A549 (cell line): ENCODE measurements around the gene CHURC1. TPM values are rescaled to one million over a fixed set of nuclear protein-coding genes. Genes with fewer than 3 reads are reported as not detected.

Source experiments
- ATAC-seq, 2 experiments: fragments of 200-7000 bp in 1 of 2; fragments of >200 bp in 1 of 2; cut with Nextera tagmentation in 1 of 2; cut with Tn5 transposase in 1 of 2; 3 replicates each; pipeline versions ENCODE4 v1.8.0 to v1.9.1; 2018 to 2020; ENCODE audit warnings: mild to moderate bottlenecking in 1 of 2, moderate library complexity in 1 of 2
- CTCF ChIA-PET: fragments of 300-600 bp; sonication (Branson Sonifier 250); formaldehyde crosslinking; extraction: SDS; loops from one replicate; lab custom pipeline; 2021; ENCODE audit warnings: antibody characterized with exemption, inconsistent platforms; lab: Yijun Ruan, JAX
- POLR2A ChIA-PET: fragments of 350-600 bp; formaldehyde crosslinking; extraction: SDS; loops from one replicate; lab custom pipeline; 2021; ENCODE audit warnings: antibody characterized with exemption, inconsistent platforms; lab: Yijun Ruan, JAX
- DNase-seq, 2 experiments: peaks; one replicate each; pipeline versions ENCODE4 v3.0.0 to v3.0.0-alpha.2; 2011 to 2016; ENCODE audit warnings: low read depth in 1 of 2, low spot score in 1 of 2
- FAIRE-seq: peaks from 2 replicates; lab custom pipeline; 2011; peaks lifted over from hg19 to GRCh38; lab: Jason Lieb, UNC
- H3K27ac ChIP-seq, 2 experiments: fragments of >200 bp; sonication (Bioruptor Twin); formaldehyde crosslinking; 3 replicates each; pipeline ENCODE4 v1.5.1; 2016 to 2017
- H3K4me1 ChIP-seq: fragments of >200 bp; sonication (Bioruptor Twin); formaldehyde crosslinking; 3 replicates; pipeline ENCODE4 v1.6.1; 2016
- H3K4me2 ChIP-seq: fragments of >200 bp; sonication (Bioruptor Twin); formaldehyde crosslinking; 3 replicates; pipeline ENCODE4 v1.6.1; 2016
- H3K4me3 ChIP-seq: fragments of >200 bp; sonication (Bioruptor Twin); formaldehyde crosslinking; 3 replicates; pipeline ENCODE4 v1.5.1; 2016
- H3K9me3 ChIP-seq: fragments of >200 bp; sonication (Bioruptor Twin); formaldehyde crosslinking; 3 replicates; pipeline ENCODE4 v1.6.1; 2016
- CHD4 ChIP-seq: fragments of 200-600 bp; sonication (generic); IDR thresholded peaks from 2 replicates; pipeline ENCODE4 v1.6.1; 2016; ENCODE audit warnings: antibody characterized with exemption, mild to moderate bottlenecking, borderline replicate concordance
- E2F6 ChIP-seq: IDR thresholded peaks from 2 replicates; pipeline ENCODE4 v1.6.1; 2012; ENCODE audit warnings: low read depth, borderline replicate concordance
- EHF ChIP-seq: fragments of 250-450 bp; sonication (Bioruptor Pico); IDR thresholded peaks from 2 replicates; pipeline ENCODE4 v1.5.0; 2020; ENCODE audit warnings: mild to moderate bottlenecking
- EHMT2 ChIP-seq: fragments of 200-600 bp; sonication (generic); IDR thresholded peaks from 2 replicates; pipeline ENCODE4 v1.6.1; 2016; ENCODE audit warnings: antibody characterized with exemption, low read depth, mild to moderate bottlenecking, moderate library complexity
- ELK1 ChIP-seq: fragments of 150-350 bp; IDR thresholded peaks from 2 replicates; pipeline ENCODE4 v1.6.1; 2014; ENCODE audit warnings: low read depth, mild to moderate bottlenecking, low read length
- FOSB ChIP-seq: fragments of 250-450 bp; sonication (Bioruptor Pico); IDR thresholded peaks from 2 replicates; pipeline ENCODE4 v1.5.0; 2020; ENCODE audit warnings: mild to moderate bottlenecking, moderate library complexity
- HES2 ChIP-seq: fragments of >200 bp; sonication (Bioruptor Twin); formaldehyde crosslinking; IDR thresholded peaks from 2 replicates; pipeline ENCODE4 v1.6.1; 2016
- HMGXB4 ChIP-seq: fragments of 250-450 bp; sonication (Bioruptor Pico); IDR thresholded peaks from 2 replicates; pipeline ENCODE4 v1.5.0; 2021; ENCODE audit warnings: mild to moderate bottlenecking, moderate library complexity, borderline replicate concordance
- HOXB13 ChIP-seq: fragments of 250-450 bp; sonication (Bioruptor Pico); IDR thresholded peaks from 2 replicates; pipeline ENCODE4 v1.5.0; 2020; ENCODE audit warnings: low read depth, mild to moderate bottlenecking, moderate library complexity
- HOXB5 ChIP-seq: fragments of 250-450 bp; sonication (Bioruptor Pico); IDR thresholded peaks from 2 replicates; pipeline ENCODE4 v1.5.0; 2020; ENCODE audit warnings: mild to moderate bottlenecking, moderate library complexity
- KDM1A ChIP-seq: fragments of 200-600 bp; sonication (generic); IDR thresholded peaks from 2 replicates; pipeline ENCODE4 v1.6.1; 2016; ENCODE audit warnings: low read depth, mild to moderate bottlenecking
- KDM5A ChIP-seq: fragments of 200-600 bp; sonication (generic); IDR thresholded peaks from 2 replicates; pipeline ENCODE4 v1.6.1; 2016; ENCODE audit warnings: antibody characterized with exemption, mild to moderate bottlenecking
- MAFK ChIP-seq: fragments of 450-650 bp; IDR thresholded peaks from 2 replicates; pipeline ENCODE4 v1.6.1; 2014; ENCODE audit not compliant: partially characterized antibody
- MYC ChIP-seq: IDR thresholded peaks from 2 replicates; pipeline ENCODE4 v1.6.1; 2012; ENCODE audit warnings: mild to moderate bottlenecking, inconsistent platforms, low read length, improper control_type of control experiment, borderline replicate concordance
- NPAS2 ChIP-seq: fragments of 250-450 bp; sonication (Bioruptor Pico); IDR thresholded peaks from 2 replicates; pipeline ENCODE4 v1.8.0; 2022; ENCODE audit warnings: mild to moderate bottlenecking, moderate library complexity, borderline replicate concordance
- NR3C1 ChIP-seq: fragments of >200 bp; sonication (Bioruptor Twin); formaldehyde crosslinking; IDR thresholded peaks from 3 replicates; pipeline ENCODE4 v1.6.1; 2017
- RAD21 ChIP-seq, 2 experiments: fragments of >200 bp in 1 of 2; sonication (Bioruptor Twin) in 1 of 2; formaldehyde crosslinking in 1 of 2; IDR thresholded peaks in 1 of 2; conservative IDR thresholded peaks in 1 of 2; 2 replicates in 1 of 2; 3 replicates in 1 of 2; pipeline ENCODE4 v1.6.1; 2012 to 2018; ENCODE audit warnings: inconsistent platforms in 1 of 2
- ZC3H11A ChIP-seq: fragments of 450-650 bp; IDR thresholded peaks from 2 replicates; pipeline ENCODE4 v1.6.1; 2014; ENCODE audit warnings: antibody characterized with exemption, mild to moderate bottlenecking
- WGBS: methylation state at CpG from one replicate; pipeline ENCODE4 v1.1.6; 2017; ENCODE audit errors: missing lambda C conversion rate; 5-methylcytosine and 5-hydroxymethylcytosine counted together
- polyA plus RNA-seq, 4 experiments: library from polyadenylated mRNA; depleted of rRNA in 3 of 4; stranded (reverse); fragments of >200 nt; fragmentation: RNase III in 1 of 4; extraction: RNeasy Plus Mini Kit Qiagen cat#74134 plus additional on column Dnase treatment in 1 of 4; gene quantifications; 2 replicates in 3 of 4; 3 replicates in 1 of 4; pipeline ENCODE4 v1.2.3, GENCODE V29; 2011 to 2017

Gene CHURC1
- polyA plus RNA-seq, 2 of the 4 experiments (the other 2 are of a cell fraction) = 151 to 153 TPM

GRCh38 chr14:64943556-64943955 is 29.3 kb downstream of the CHURC1 start:
- no peak overlapping the region for H3K4me3 ChIP-seq
- H3K9me3 ChIP-seq = no peaks in the 10 kb centered on the region
- peaks cover 57% of the 10 kb centered on the region for H3K4me1 ChIP-seq
- TF ChIP-seq KDM1A (no peak), ELK1 (no peak), CHD4 (no peak)
- TF ChIP-seq, all 56 proteins: peak for 0
- 89% methylated on average over 6 of the region's 6 CpGs for WGBS
- no peak for ATAC-seq
- DNase-seq = no peak
- ChIA-PET CTCF (interaction anchor here (0.6 to 1.0 kb wide), 2 partner anchors 13 to 562 kb away, joined by 3 read pairs; no protein-coding TSS in a partner anchor), POLR2A (no interaction called here)
- FAIRE-seq = no peak
- Histone ChIP-seq H3K4me2 (peak overlapping the region; percentile 79), H3K27ac (peak overlapping the region; percentile 90 to 92)

- no peak for FAIRE-seq
- DNase-seq = no peak
- ATAC-seq = no peak
- no peak overlapping the region for H3K4me3 ChIP-seq
- WGBS = 97% methylated on average over 2 of the region's 2 CpGs
- ChIA-PET POLR2A (interaction anchor here (1.0 kb wide), 1 partner anchor 8 kb away, joined by 3 read pairs; no protein-coding TSS in a partner anchor), CTCF (interaction anchor here (0.6 to 1.0 kb wide), 3 partner anchors 12 to 561 kb away, joined by 3 read pairs; no protein-coding TSS in a partner anchor)
- no peaks in the 10 kb centered on the region for H3K9me3 ChIP-seq
- H3K27ac ChIP-seq = peak overlapping the region; percentile 90 to 92
- H3K4me2 ChIP-seq = no peak overlapping the region
- TF ChIP-seq EHMT2 = no peak
- no peak for TF ChIP-seq MAFK
- no peak for TF ChIP-seq KDM5A
- TF ChIP-seq, all 56 proteins: peak for 0
- peaks cover 53% of the 10 kb centered on the region for H3K4me1 ChIP-seq
Measured at GRCh38 chr14:64944041-64944440, 29.8 kb downstream of the CHURC1 start.

GRCh38 chr14:64944861-64945260 is 30.6 kb downstream of the CHURC1 start:
- Histone ChIP-seq H3K9me3 (no peaks in the 10 kb centered on the region), H3K27ac (peak overlapping the region in 1 of 2 experiments; percentile 92; a peak in 3 of 6 replicates), H3K4me2 (no peak overlapping the region)
- FAIRE-seq (no peak), DNase-seq (no peak), ATAC-seq (no peak)
- WGBS = 91% methylated on average over 4 of the region's 4 CpGs
- POLR2A ChIA-PET = interaction anchor here (1.0 kb wide), 1 partner anchor 8 kb away, joined by 3 read pairs; no protein-coding TSS in a partner anchor
- TF ChIP-seq NPAS2 (CRISPR knock-in tag) (no peak), CHD4 (no peak), HMGXB4 (CRISPR knock-in tag) (no peak), KDM5A (no peak), NR3C1 (no peak), HOXB5 (CRISPR knock-in tag) (no peak), HES2 (no peak), KDM1A (no peak), E2F6 (no peak), ELK1 (no peak), RAD21 (conservative IDR thresholded peaks at IDR 0.05 in 1 of 2, IDR thresholded peaks at IDR 0.05 in 1 of 2) (no peak), EHF (no peak), HOXB13 (CRISPR knock-in tag) (no peak), MYC (no peak), FOSB (CRISPR knock-in tag) (no peak), ZC3H11A (no peak)
- TF ChIP-seq, all 56 proteins: peak for 0
- no peak overlapping the region for H3K4me3 ChIP-seq
- CTCF ChIA-PET = interaction anchor here (0.7 to 2.3 kb wide), 4 partner anchors 8 to 121 kb away, joined by 3 to 5 read pairs (median 3); no protein-coding TSS in a partner anchor
- peaks cover 44% of the 10 kb centered on the region for H3K4me1 ChIP-seq
